OCI-LY1 (cell line): ENCODE data around the gene ACYP1.

Experiments used
- CTCF ChIP-seq: fragments of 200-600 bp; sonication (generic), shearing (Covaris generic); IDR thresholded peaks from 2 replicates; pipeline ENCODE4 v1.5.1; 2017; ENCODE audit warnings: mild to moderate bottlenecking, antibody characterized with exemption, low read length, moderate library complexity, mixed read lengths
- EZH2 ChIP-seq: fragments of 200-600 bp; sonication (generic), shearing (Covaris generic); IDR thresholded peaks from 2 replicates; pipeline ENCODE4 v1.8.0; 2017; ENCODE audit warnings: borderline replicate concordance, mixed run types, mild to moderate bottlenecking, antibody characterized with exemption, low read length, moderate library complexity, mixed read lengths

DNA sequence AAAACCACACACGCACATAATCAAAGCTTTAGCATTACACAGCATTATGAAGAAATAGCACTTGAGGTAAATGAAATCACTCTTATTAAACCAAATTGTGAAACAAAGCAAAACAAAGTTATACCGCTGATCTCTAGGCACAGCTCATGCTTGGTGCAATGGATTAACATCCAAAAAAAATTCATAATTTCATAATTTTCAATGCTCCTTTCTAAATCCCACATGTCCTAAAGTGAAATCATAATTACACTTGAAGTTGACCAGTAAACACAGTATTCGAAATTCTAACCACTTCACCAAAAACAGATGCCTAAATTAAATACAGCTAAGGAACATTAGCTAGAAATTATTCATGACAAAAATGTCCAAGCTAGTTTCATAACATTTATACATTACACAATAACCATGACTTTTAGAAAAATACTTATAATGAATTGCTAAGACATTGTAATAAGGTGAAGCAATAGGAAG, 14.1 kb downstream of the ACYP1 start:
- no peak for TF ChIP-seq CTCF
- TF ChIP-seq EZH2: no peak
